B cell (primary cell): ENCODE measurements around the gene DTNBP1. TPM values are rescaled to one million over a fixed set of nuclear protein-coding genes. Genes with fewer than 3 reads are reported as not detected.
A peak's percentile ranks its signal among the peaks of the same experiment; 100 is the strongest.

Experiments used
- ATAC-seq: fragments of 200-7000 bp; cut with Tn5 transposase; one replicate; pipeline ENCODE4 v1.10.0; 2021; ENCODE audit warnings: low read depth, mild to moderate bottlenecking, moderate number of reproducible peaks, moderate library complexity
- CTCF ChIA-PET: fragments of 350-600 bp; sonication (Branson Sonifier 250); formaldehyde crosslinking; loops from one replicate; lab custom pipeline; 2021; ENCODE audit warnings: antibody characterized with exemption, inconsistent platforms; lab: Charles Lee
- POLR2A ChIA-PET: fragments of 350-600 bp; sonication (Branson Sonifier 250); formaldehyde crosslinking; loops from one replicate; lab custom pipeline; 2021; ENCODE audit warnings: antibody characterized with exemption; lab: Charles Lee
- DNase-seq: peaks from one replicate; pipeline ENCODE4 v3.0.0; 2013
- H2AFZ ChIP-seq: 2 replicates; pipeline ENCODE4 v1.6.1; 2012; ENCODE audit warnings: mild to moderate bottlenecking, low read depth, low read length; ENCODE audit not compliant: insufficient read depth, poor library complexity, severe bottlenecking
- H3K27ac ChIP-seq, 2 donors: 1 replicate in 1 of 2; 2 replicates in 1 of 2; pipeline ENCODE4 v1.5.1; 2012 to 2013; ENCODE audit warnings: low read length in 2 of 2, mild to moderate bottlenecking in 2 of 2, moderate library complexity in 1 of 2
- H3K27me3 ChIP-seq, 4 experiments: fragments of 200-600 bp in 1 of 4; sonication (generic) in 1 of 4; replicated peaks in 1 of 4; 1 replicate in 2 of 4; 2 replicates in 2 of 4; pipeline versions ENCODE4 v1.6.1 to v1.7.0; 2013 to 2016; ENCODE audit warnings: low read length in 3 of 4, mild to moderate bottlenecking in 2 of 4, mixed read lengths in 1 of 4, moderate library complexity in 1 of 4; ENCODE audit not compliant: insufficient read depth in 4 of 4, control insufficient read depth in 3 of 4; ENCODE audit errors: control extremely low read depth in 1 of 4
- H3K36me3 ChIP-seq, 2 experiments: replicated peaks in 1 of 2; 1 replicate in 1 of 2; 2 replicates in 1 of 2; pipeline versions ENCODE4 v1.6.1 to v1.7.1; 2013; ENCODE audit warnings: low read length in 1 of 2; ENCODE audit not compliant: insufficient read depth in 2 of 2, control insufficient read depth in 1 of 2; ENCODE audit errors: control extremely low read depth in 1 of 2, extremely low read depth in 1 of 2
- H3K4me1 ChIP-seq, 2 donors: fragments of 200-600 bp in 1 of 2; sonication (generic) in 1 of 2; 1 replicate in 1 of 2; 2 replicates in 1 of 2; pipeline versions ENCODE4 v1.5.1 to v1.6.1; 2013 to 2017; ENCODE audit warnings: low read length in 2 of 2; ENCODE audit not compliant: control insufficient read depth in 2 of 2, insufficient read depth in 2 of 2
- H3K4me2 ChIP-seq: replicated peaks from 2 replicates; pipeline ENCODE3; 2012; ENCODE audit warnings: mild to moderate bottlenecking, low read depth, low read length; ENCODE audit not compliant: poor library complexity, severe bottlenecking
- H3K4me3 ChIP-seq, 5 experiments: fragments of 200-600 bp in 1 of 5; sonication (generic) in 1 of 5; 1 replicate in 3 of 5; 2 replicates in 2 of 5; pipeline versions ENCODE4 v1.5.1 to v1.7.0; 2011 to 2016; ENCODE audit warnings: low read length in 4 of 5, mild to moderate bottlenecking in 4 of 5, low read depth in 2 of 5, control low read depth in 1 of 5, moderate library complexity in 1 of 5; ENCODE audit not compliant: insufficient read depth in 1 of 5; ENCODE audit errors: control extremely low read depth in 1 of 5, extremely low read depth in 1 of 5
- H3K79me2 ChIP-seq: fragments of 200-600 bp; sonication (generic); one replicate; pipeline ENCODE4 v1.6.0; 2016; ENCODE audit warnings: low read length; ENCODE audit not compliant: control insufficient read depth, insufficient read depth
- H3K9ac ChIP-seq: fragments of 200-600 bp; sonication (generic); 2 replicates; pipeline ENCODE4 v1.6.1; 2017; ENCODE audit warnings: mild to moderate bottlenecking, low read length, moderate library complexity
- H3K9me3 ChIP-seq, 3 donors: one replicate each; pipeline versions ENCODE4 v1.6.1 to v1.7.1; 2013; ENCODE audit warnings: low read length in 2 of 3; ENCODE audit not compliant: control insufficient read depth in 2 of 3, insufficient read depth in 1 of 3; ENCODE audit errors: control extremely low read depth in 1 of 3
- H4K20me1 ChIP-seq: 2 replicates; pipeline ENCODE4 v1.6.0; 2012; ENCODE audit warnings: mild to moderate bottlenecking, low read length; ENCODE audit not compliant: insufficient read depth, control insufficient read depth, poor library complexity, severe bottlenecking
- H3K27ac Mint-ChIP-seq: one replicate; pipeline ENCODE4 v1.8.0; 2021; ENCODE audit warnings: mixed read lengths
- H3K27me3 Mint-ChIP-seq: one replicate; pipeline ENCODE4 v1.8.0; 2021; ENCODE audit warnings: mixed read lengths
- H3K4me1 Mint-ChIP-seq: one replicate; pipeline ENCODE4 v1.8.0; 2021; ENCODE audit warnings: mixed read lengths
- H3K4me3 Mint-ChIP-seq: one replicate; pipeline ENCODE4 v1.8.0; 2021; ENCODE audit warnings: mixed read lengths
- H3K9me3 Mint-ChIP-seq: one replicate; pipeline ENCODE4 v1.8.0; 2022; ENCODE audit warnings: mixed read lengths; ENCODE audit not compliant: insufficient read depth
- EZH2 ChIP-seq: IDR thresholded peaks from 2 replicates; pipeline ENCODE4 v1.6.1; 2012; ENCODE audit warnings: borderline replicate concordance, low read depth, mild to moderate bottlenecking, moderate library complexity, low read length; ENCODE audit not compliant: insufficient read depth, poor library complexity, severe bottlenecking
- WGBS: methylation state at CpG from one replicate; pipeline ENCODE4 v1.1.5; 2013; ENCODE audit warnings: missing lambda C conversion rate; ENCODE audit not compliant: insufficient coverage; 5-methylcytosine and 5-hydroxymethylcytosine counted together
- intact Hi-C: fragments of 100-400 bp; cut with micrococcal nuclease; formaldehyde crosslinking; loops from one replicate; pipeline ENCODE4 v1.10.0; 2022
- polyA plus RNA-seq: library from polyadenylated mRNA; depleted of rRNA; stranded (reverse); fragments of >200 nt; gene quantifications from 2 replicates; pipeline ENCODE4 v1.2.3, GENCODE V29; 2012
- total RNA-seq, 2 donors: library from RNA; stranded (reverse); fragments of 120-200 nt in 1 of 2; gene quantifications; 1 replicate in 1 of 2; 2 replicates in 1 of 2; pipeline versions ENCODE4 v1.2.3 to v1.2.4, GENCODE V29; 2013 to 2022
- TF ChIP-seq, protein P1 (sequence below): fragments of 200-600 bp; IDR thresholded peaks from one replicate; pipeline ENCODE4 v1.8.0; 2022; ENCODE audit warnings: antibody characterized with exemption, mild to moderate bottlenecking

DTNBP1 gene
- total and polyA plus RNA-seq, 2 donors (not counting 1 experiment from before 2014, with no cell fraction given): 31.4 to 73.0 TPM

GRCh38 chr6:15631432-15631831 lies 31.4 kb downstream of the DTNBP1 start:
- Mint-ChIP-seq H3K27me3 (no peaks in the 10 kb centered on the region), H3K9me3 (no peaks in the 10 kb centered on the region), H3K4me3 (no peak overlapping the region), H3K4me1 (peaks cover 9% of the 10 kb centered on the region), H3K27ac (no peak overlapping the region)
- Histone ChIP-seq H3K27me3 (no peaks in the 10 kb centered on the region), H4K20me1 (no peaks in the 10 kb centered on the region), H3K9me3 (no peaks in the 10 kb centered on the region), H3K27ac (no peak overlapping the region), H3K4me1 (no peaks in the 10 kb centered on the region), H2AFZ (no peak overlapping the region), H3K4me2 (no peak overlapping the region), H3K36me3 (peaks cover 2 to 15% of the 10 kb centered on the region in 2 experiments), H3K79me2 (peaks cover 23% of the 10 kb centered on the region), H3K4me3 (no peak overlapping the region), H3K9ac (no peak overlapping the region)
- intact Hi-C loops: no loop called here
- ChIA-PET POLR2A (no interaction called here), CTCF (no interaction called here)
- DNase-seq: no peak
- TF ChIP-seq EZH2: no peak
- TF ChIP-seq, protein P1, sequence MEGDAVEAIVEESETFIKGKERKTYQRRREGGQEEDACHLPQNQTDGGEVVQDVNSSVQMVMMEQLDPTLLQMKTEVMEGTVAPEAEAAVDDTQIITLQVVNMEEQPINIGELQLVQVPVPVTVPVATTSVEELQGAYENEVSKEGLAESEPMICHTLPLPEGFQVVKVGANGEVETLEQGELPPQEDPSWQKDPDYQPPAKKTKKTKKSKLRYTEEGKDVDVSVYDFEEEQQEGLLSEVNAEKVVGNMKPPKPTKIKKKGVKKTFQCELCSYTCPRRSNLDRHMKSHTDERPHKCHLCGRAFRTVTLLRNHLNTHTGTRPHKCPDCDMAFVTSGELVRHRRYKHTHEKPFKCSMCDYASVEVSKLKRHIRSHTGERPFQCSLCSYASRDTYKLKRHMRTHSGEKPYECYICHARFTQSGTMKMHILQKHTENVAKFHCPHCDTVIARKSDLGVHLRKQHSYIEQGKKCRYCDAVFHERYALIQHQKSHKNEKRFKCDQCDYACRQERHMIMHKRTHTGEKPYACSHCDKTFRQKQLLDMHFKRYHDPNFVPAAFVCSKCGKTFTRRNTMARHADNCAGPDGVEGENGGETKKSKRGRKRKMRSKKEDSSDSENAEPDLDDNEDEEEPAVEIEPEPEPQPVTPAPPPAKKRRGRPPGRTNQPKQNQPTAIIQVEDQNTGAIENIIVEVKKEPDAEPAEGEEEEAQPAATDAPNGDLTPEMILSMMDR: no peak
- ATAC-seq: no peak
- WGBS: 100% methylated on average over 1 of the region's 2 CpGs

- ChIA-PET POLR2A (no interaction called here), CTCF (no interaction called here)
- Histone ChIP-seq H3K4me3 (no peak overlapping the region), H3K79me2 (peaks cover 18% of the 10 kb centered on the region), H3K27me3 (no peaks in the 10 kb centered on the region), H3K36me3 (peaks cover 0 to 18% of the 10 kb centered on the region in 2 experiments), H3K4me1 (no peaks in the 10 kb centered on the region), H3K27ac (no peak overlapping the region), H3K9ac (no peak overlapping the region), H2AFZ (no peak overlapping the region), H3K4me2 (no peak overlapping the region), H3K9me3 (no peaks in the 10 kb centered on the region), H4K20me1 (no peaks in the 10 kb centered on the region)
- no peaks in the 10 kb centered on the region for H3K27me3 Mint-ChIP-seq
- peak overlapping the region; percentile 5 for H3K27ac Mint-ChIP-seq
- DNase-seq (no peak), ATAC-seq (no peak)
- H3K4me3 Mint-ChIP-seq: no peak overlapping the region
- peaks cover 7% of the 10 kb centered on the region for H3K4me1 Mint-ChIP-seq
- intact Hi-C loops: no loop called here
- no peak for TF ChIP-seq EZH2
- TF ChIP-seq, protein P1: no peak
- H3K9me3 Mint-ChIP-seq: no peaks in the 10 kb centered on the region
- 100% methylated on average over 1 of the region's 1 CpG for WGBS
These were observed 32.6 kb downstream of the DTNBP1 start for GRCh38 chr6:15630202-15630601.
